ENCODE measurements around the gene PRELP. TPM values are rescaled to one million over a fixed set of nuclear protein-coding genes. Genes with fewer than 3 reads are reported as not detected.

Gene PRELP
- total and polyA plus RNA-seq, 9 of the 15 experiments (the other 6 are each of a cell fraction or from before 2014, with no cell fraction given): 0.04 TPM; not detected in 8

GRCh38 chr1:203513585-203514031, 38.0 kb downstream of the PRELP start:
- Histone ChIP-seq H3K27ac (ENCODE audit: extremely low read depth, low read depth, low read length) (no peak overlapping the region), H3K27me3 (ENCODE audit: control insufficient read depth in 2 of 2, insufficient read depth in 2 of 2, low read length in 2 of 2) (peaks cover 57 to 90% of the 10 kb centered on the region in 2 experiments), H3K9ac (ENCODE audit: insufficient read depth in 1 of 2, low read depth in 2 of 2, low read length in 2 of 2) (no peak overlapping the region), H3K4me2 (ENCODE audit: insufficient read depth, low read length) (no peak overlapping the region), H3K9me1 (ENCODE audit: control insufficient read depth, insufficient read depth, low read length) (no peaks in the 10 kb centered on the region), H3K36me3 (ENCODE audit: control insufficient read depth, insufficient read depth, low read length) (no peaks in the 10 kb centered on the region), H3K9me3 (replicated peaks; ENCODE audit: control insufficient read depth, insufficient read depth, low read depth, low read length) (no peaks in the 10 kb centered on the region; the same call in 1 of the 2 replicates), H3K4me1 (replicated peaks in 1 of 2; ENCODE audit: control insufficient read depth in 2 of 2, insufficient read depth in 2 of 2, low read length in 2 of 2) (no peaks in the 10 kb centered on the region), H3K4me3 (no peak overlapping the region), H2AFZ (ENCODE audit: low read depth, low read length) (no peak overlapping the region), H3K79me2 (ENCODE audit: control insufficient read depth, insufficient read depth, low read length) (no peaks in the 10 kb centered on the region), H4K20me1 (replicated peaks; ENCODE audit: control insufficient read depth, insufficient read depth, low read length) (peaks cover 8% of the 10 kb centered on the region)
- no peak for FAIRE-seq
- CTCF ChIA-PET (ENCODE audit: low intra/inter-chr PET ratio): interaction anchor here (1.1 kb wide), 1 partner anchor 9 kb away, joined by 3 read pairs; no protein-coding TSS in a partner anchor
- no peak for DNase-seq (ENCODE audit: extremely low read depth in 1 of 4, low spot score in 3 of 4)
- WGBS (ENCODE audit: insufficient coverage, low coverage, missing lambda C conversion rate): under 1% methylated on average over 9 of the region's 9 CpGs
- BruUV-seq (replicated peaks): no TSS peak
- intact Hi-C loops (cut with micrococcal nuclease): no loop called here
- no peak for ATAC-seq
- POLR2A ChIA-PET: interaction anchor here (1.1 to 1.2 kb wide), 2 partner anchors 9 to 26 kb away, joined by 3 to 4 read pairs; no protein-coding TSS in a partner anchor
- in situ Hi-C loops (cut with MboI): no loop called here
- TF ChIP-seq ZNF561 (CRISPR knock-in tag; conservative IDR thresholded peaks at IDR 0.05) (no peak), POLR2G (IDR thresholded peaks at IDR 0.05; ENCODE audit: low read depth, low read length) (no peak), NR0B1 (IDR thresholded peaks at IDR 0.05; ENCODE audit: partially characterized antibody) (no peak), NR2C2 (CRISPR knock-in tag; IDR thresholded peaks at IDR 0.05) (no peak), NR2C2 (tag; IDR thresholded peaks at IDR 0.05) (no peak), SP1 (CRISPR knock-in tag; IDR thresholded peaks at IDR 0.05) (no peak), MED1 (CRISPR knock-in tag; IDR thresholded peaks at IDR 0.05; ENCODE audit: borderline replicate concordance) (no peak)
- TF ChIP-seq, protein P1, sequence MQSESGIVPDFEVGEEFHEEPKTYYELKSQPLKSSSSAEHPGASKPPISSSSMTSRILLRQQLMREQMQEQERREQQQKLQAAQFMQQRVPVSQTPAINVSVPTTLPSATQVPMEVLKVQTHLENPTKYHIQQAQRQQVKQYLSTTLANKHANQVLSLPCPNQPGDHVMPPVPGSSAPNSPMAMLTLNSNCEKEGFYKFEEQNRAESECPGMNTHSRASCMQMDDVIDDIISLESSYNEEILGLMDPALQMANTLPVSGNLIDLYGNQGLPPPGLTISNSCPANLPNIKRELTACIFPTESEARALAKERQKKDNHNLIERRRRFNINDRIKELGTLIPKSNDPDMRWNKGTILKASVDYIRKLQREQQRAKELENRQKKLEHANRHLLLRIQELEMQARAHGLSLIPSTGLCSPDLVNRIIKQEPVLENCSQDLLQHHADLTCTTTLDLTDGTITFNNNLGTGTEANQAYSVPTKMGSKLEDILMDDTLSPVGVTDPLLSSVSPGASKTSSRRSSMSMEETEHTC (IDR thresholded peaks at IDR 0.05): no peak
